H1 (cell line): Measurements from ENCODE around the gene OSBP2. TPM values are rescaled to one million over a fixed set of nuclear protein-coding genes. Genes with fewer than 3 reads are reported as not detected.
A peak's percentile ranks its signal among the peaks of the same experiment; 100 is the strongest.

Experiments used
- CTCF ChIA-PET: fragments of 300-600 bp; sonication (Branson Sonifier 250); formaldehyde crosslinking; loops from one replicate; lab custom pipeline; 2021; ENCODE audit not compliant: partially characterized antibody; lab: Charles Lee
- POLR2A ChIA-PET: fragments of 300-600 bp; sonication (Branson Sonifier 250); formaldehyde crosslinking; loops from one replicate; lab custom pipeline; 2021; ENCODE audit warnings: inconsistent platforms; ENCODE audit not compliant: partially characterized antibody; lab: Charles Lee
- DNase-seq, 2 experiments: peaks; one replicate each; pipeline versions ENCODE4 v3.0.0 to v3.0.0-alpha.2; 2010 to 2022; ENCODE audit warnings: low spot score in 2 of 2, low read depth in 1 of 2, mixed read lengths in 1 of 2
- FAIRE-seq: peaks from 2 replicates; lab custom pipeline; 2011; peaks lifted over from hg19 to GRCh38; lab: Jason Lieb, UNC
- H2AFZ ChIP-seq: 2 replicates; pipeline ENCODE4 v1.8.1; 2012; ENCODE audit warnings: low read length, inconsistent platforms
- H2AK5ac ChIP-seq: 2 replicates; pipeline ENCODE4 v1.6.1; 2013; ENCODE audit warnings: low read depth, low read length
- H2BK120ac ChIP-seq: replicated peaks from 2 replicates; pipeline ENCODE3; 2013; ENCODE audit warnings: low read depth, low read length, inconsistent platforms
- H2BK12ac ChIP-seq: 2 replicates; pipeline ENCODE4 v1.6.1; 2013; ENCODE audit warnings: low read depth, low read length
- H2BK15ac ChIP-seq: 2 replicates; pipeline ENCODE4 v1.6.1; 2013; ENCODE audit warnings: low read length
- H2BK20ac ChIP-seq: 2 replicates; pipeline ENCODE4 v1.6.1; 2013; ENCODE audit warnings: low read length
- H2BK5ac ChIP-seq: 2 replicates; pipeline ENCODE4 v1.6.1; 2013; ENCODE audit warnings: low read depth, low read length
- H3K14ac ChIP-seq: 2 replicates; pipeline ENCODE4 v1.6.1; 2013; ENCODE audit warnings: inconsistent platforms; ENCODE audit not compliant: insufficient read length
- H3K18ac ChIP-seq: 2 replicates; pipeline ENCODE4 v1.6.1; 2013; ENCODE audit warnings: low read length; ENCODE audit errors: extremely low read depth
- H3K23ac ChIP-seq: 2 replicates; pipeline ENCODE4 v1.6.1; 2013; ENCODE audit warnings: inconsistent platforms; ENCODE audit not compliant: insufficient read length
- H3K23me2 ChIP-seq: 2 replicates; pipeline ENCODE4 v1.6.1; 2013; ENCODE audit warnings: low read depth, low read length
- H3K27ac ChIP-seq: 2 replicates; pipeline ENCODE4 v1.6.1; 2011; ENCODE audit warnings: low read depth, low read length, inconsistent platforms
- H3K27me3 ChIP-seq, 4 experiments: replicated peaks in 1 of 4; 1 replicate in 1 of 4; 2 replicates in 3 of 4; pipeline versions ENCODE4 v1.6.1 to v1.8.1; 2011 to 2013; ENCODE audit warnings: low read length in 3 of 4, mild to moderate bottlenecking in 3 of 4, inconsistent platforms in 2 of 4, mixed read lengths in 2 of 4, moderate library complexity in 1 of 4; ENCODE audit not compliant: control insufficient read depth in 3 of 4, insufficient read depth in 3 of 4; ENCODE audit errors: extremely low read depth in 1 of 4
- H3K36me3 ChIP-seq, 4 experiments: 2 replicates each; pipeline versions ENCODE4 v1.6.1 to v1.8.1; 2011 to 2013; ENCODE audit warnings: mild to moderate bottlenecking in 4 of 4, low read length in 3 of 4, moderate library complexity in 2 of 4, control low read depth in 1 of 4, inconsistent platforms in 1 of 4; ENCODE audit not compliant: insufficient read depth in 4 of 4, control insufficient read depth in 2 of 4
- H3K4ac ChIP-seq: replicated peaks from 2 replicates; pipeline ENCODE3; 2013; ENCODE audit warnings: low read length, low read depth, mixed read lengths, inconsistent platforms; ENCODE audit not compliant: insufficient read length
- H3K4me1 ChIP-seq, 4 experiments: replicated peaks in 1 of 4; 1 replicate in 1 of 4; 2 replicates in 3 of 4; pipeline versions ENCODE4 v1.6.1 to v1.8.1; 2011 to 2013; ENCODE audit warnings: low read length in 3 of 4, inconsistent platforms in 2 of 4, mixed read lengths in 1 of 4; ENCODE audit not compliant: insufficient read depth in 4 of 4, control insufficient read depth in 3 of 4
- H3K4me2 ChIP-seq, 2 experiments: 2 replicates each; pipeline versions ENCODE4 v1.6.1 to v1.8.1; 2011 to 2013; ENCODE audit warnings: low read depth in 2 of 2, low read length in 2 of 2, control low read depth in 1 of 2, inconsistent platforms in 1 of 2, mild to moderate bottlenecking in 1 of 2; ENCODE audit not compliant: insufficient read depth in 1 of 2
- H3K4me3 ChIP-seq, 4 experiments: fragments of 200-600, 300-600 bp in 1 of 4; sonication (generic), shearing (Covaris generic), sonication (Bioruptor Twin) in 1 of 4; 2 replicates each; pipeline versions ENCODE4 v1.5.1 to v1.8.1; 2011 to 2016; ENCODE audit warnings: low read length in 4 of 4, low read depth in 3 of 4, control low read depth in 2 of 4, inconsistent platforms in 2 of 4, mild to moderate bottlenecking in 2 of 4, mixed read lengths in 1 of 4, moderate library complexity in 1 of 4; ENCODE audit not compliant: insufficient read depth in 2 of 4; ENCODE audit errors: extremely low read depth in 1 of 4
- H3K56ac ChIP-seq: replicated peaks from 2 replicates; pipeline ENCODE3; 2013; ENCODE audit warnings: low read depth, mild to moderate bottlenecking, mixed read lengths, low read length, inconsistent platforms; ENCODE audit not compliant: insufficient read length
- H3K79me1 ChIP-seq: 2 replicates; pipeline ENCODE4 v1.6.1; 2013; ENCODE audit warnings: low read depth, low read length, control low read depth
- H3K79me2 ChIP-seq, 2 experiments: 2 replicates each; pipeline versions ENCODE4 v1.6.1 to v1.8.1; 2012 to 2013; ENCODE audit warnings: low read length in 2 of 2, mild to moderate bottlenecking in 2 of 2, inconsistent platforms in 1 of 2; ENCODE audit not compliant: insufficient read depth in 2 of 2, control insufficient read depth in 1 of 2
- H3K9ac ChIP-seq, 4 experiments: replicated peaks in 1 of 4; 1 replicate in 1 of 4; 2 replicates in 3 of 4; pipeline versions ENCODE4 v1.6.1 to v1.8.1; 2011 to 2013; ENCODE audit warnings: low read depth in 3 of 4, low read length in 3 of 4, control low read depth in 2 of 4, mild to moderate bottlenecking in 2 of 4, moderate library complexity in 2 of 4, inconsistent platforms in 1 of 4; ENCODE audit errors: extremely low read depth in 1 of 4
- H3K9me3 ChIP-seq, 2 experiments: 2 replicates each; pipeline versions ENCODE4 v1.6.1 to v1.8.1; 2012 to 2013; ENCODE audit warnings: mild to moderate bottlenecking in 2 of 2, moderate library complexity in 2 of 2, control low read depth in 1 of 2, inconsistent platforms in 1 of 2, low read depth in 1 of 2, low read length in 1 of 2, mixed read lengths in 1 of 2; ENCODE audit not compliant: insufficient read depth in 2 of 2
- H4K20me1 ChIP-seq, 2 experiments: replicated peaks in 1 of 2; 2 replicates each; pipeline versions ENCODE3 to v1.8.1; 2011 to 2013; ENCODE audit warnings: inconsistent platforms in 2 of 2, low read length in 2 of 2, mild to moderate bottlenecking in 1 of 2; ENCODE audit not compliant: insufficient read depth in 2 of 2, control insufficient read depth in 1 of 2
- H4K5ac ChIP-seq: 2 replicates; pipeline ENCODE4 v1.6.1; 2013; ENCODE audit warnings: low read length, low read depth, mixed read lengths, inconsistent platforms; ENCODE audit not compliant: insufficient read length
- H4K8ac ChIP-seq: 2 replicates; pipeline ENCODE4 v1.8.0; 2013; ENCODE audit warnings: mild to moderate bottlenecking, moderate library complexity, low read length, inconsistent platforms; ENCODE audit not compliant: insufficient read depth; ENCODE audit errors: extremely low read depth
- H4K91ac ChIP-seq: replicated peaks from 2 replicates; pipeline ENCODE3; 2013; ENCODE audit warnings: low read length, mixed read lengths, inconsistent platforms; ENCODE audit not compliant: insufficient read length
- EZH2 ChIP-seq: fragments of 200-600 bp; sonication (generic); IDR thresholded peaks from 2 replicates; pipeline ENCODE4 v1.7.1; 2012; ENCODE audit warnings: low read depth, mild to moderate bottlenecking, moderate library complexity, low read length, inconsistent platforms; ENCODE audit not compliant: severe bottlenecking
- JUND ChIP-seq: IDR thresholded peaks from 2 replicates; pipeline ENCODE4 v1.6.1; 2011; ENCODE audit warnings: mild to moderate bottlenecking, improper control_type of control experiment, low read length
- NANOG ChIP-seq: IDR thresholded peaks from 2 replicates; pipeline ENCODE4 v1.6.1; 2011; ENCODE audit warnings: low read length, low read depth, mild to moderate bottlenecking, inconsistent platforms; ENCODE audit not compliant: insufficient read depth, poor library complexity, severe bottlenecking
- SIN3A ChIP-seq, 2 experiments: IDR thresholded peaks in 1 of 2; conservative IDR thresholded peaks in 1 of 2; 2 replicates each; pipeline ENCODE4 v1.6.1; 2011 to 2012; ENCODE audit warnings: low read length in 2 of 2, improper control_type of control experiment in 1 of 2, low read depth in 1 of 2, mild to moderate bottlenecking in 1 of 2
- WGBS, 2 experiments: shearing (Covaris generic) in 1 of 2; methylation state at CpG; one replicate each; pipeline versions ENCODE4 v1.1.6 to v1.1.7; 2013 to 2015; ENCODE audit warnings: low lambda C conversion rate in 2 of 2, mixed read lengths in 2 of 2, inconsistent platforms in 1 of 2, low coverage in 1 of 2, missing lambda C conversion rate in 1 of 2; ENCODE audit not compliant: insufficient replicate concordance in 2 of 2, insufficient coverage in 1 of 2, insufficient read length in 1 of 2; ENCODE audit errors: extremely low coverage in 1 of 2, missing lambda C conversion rate in 1 of 2; 5-methylcytosine and 5-hydroxymethylcytosine counted together
- polyA plus RNA-seq, 7 experiments: library from polyadenylated mRNA; depleted of rRNA in 3 of 7; stranded (reverse) in 5 of 7; unstranded in 2 of 7; fragments of >200 nt in 5 of 7; fragments of 200-250 nt in 2 of 7; gene quantifications; 1 replicate in 5 of 7; 2 replicates in 1 of 7; 4 replicates in 1 of 7; pipeline versions ENCODE4 v1.2.1 to v1.2.3, GENCODE V29; 2011 to 2013; ENCODE audit warnings: missing spikeins in 2 of 7, mixed read lengths in 2 of 7
- total RNA-seq: library from RNA; stranded (reverse); fragmentation: NEBNext Ultra II Directional; extraction: Animal tissue kit (Norgen Biotek cat#: 25700); gene quantifications from 2 replicates; pipeline ENCODE4 v1.2.1, GENCODE V29; 2021

The OSBP2 gene
- total and polyA plus RNA-seq, 2 of the 8 experiments (the other 6 are each of a cell fraction or from before 2014, with no cell fraction given) = 3.4 to 3.7 TPM

DNA sequence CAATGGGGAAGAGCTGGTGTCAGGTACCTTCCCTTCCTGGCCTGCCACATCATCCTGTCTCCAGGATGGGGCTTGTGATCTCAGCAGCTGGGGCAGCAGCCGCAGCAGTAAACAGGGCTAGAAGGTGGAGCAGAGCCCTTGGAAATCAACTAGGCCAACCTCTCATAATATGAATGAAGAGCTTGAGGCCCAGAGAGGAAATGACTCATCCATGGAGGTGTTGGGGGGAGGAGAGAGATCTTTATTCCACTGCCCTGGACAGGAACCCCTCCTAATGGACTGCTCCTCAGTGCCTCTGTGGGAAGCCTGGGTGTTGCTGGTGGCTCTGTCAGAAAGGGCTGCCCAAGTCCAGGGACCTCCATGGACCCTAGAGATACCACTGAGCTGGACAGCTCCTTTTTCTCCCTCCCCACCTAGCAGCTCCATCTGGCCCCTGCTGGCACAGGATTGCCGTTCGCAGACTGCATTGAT, 111.8 kb downstream of the OSBP2 start:
- H3K23ac ChIP-seq = no peak overlapping the region
- H3K27me3 ChIP-seq = peaks cover 2 to 28% (median 19%) of the 10 kb centered on the region in 4 experiments
- H2BK120ac ChIP-seq = no peak overlapping the region
- H4K8ac ChIP-seq = no peak overlapping the region
- no peak overlapping the region for H3K27ac ChIP-seq
- no peak overlapping the region for H3K4me3 ChIP-seq
- no peak overlapping the region for H3K14ac ChIP-seq
- no peak overlapping the region for H2BK15ac ChIP-seq
- no peak for FAIRE-seq
- H3K4me2 ChIP-seq = no peak overlapping the region
- H2AK5ac ChIP-seq = no peak overlapping the region
- peak in 1 of 2 experiments; percentile 52 for DNase-seq
- H3K23me2 ChIP-seq = peaks cover 9% of the 10 kb centered on the region; the same call in 1 of the 2 replicates
- CTCF ChIA-PET = interaction anchor here (0.6 to 1.7 kb wide), 15 partner anchors 9 to 276 kb away, joined by 3 to 9 read pairs (median 3); partner anchors contain the start of gene TCN2
- no peak overlapping the region for H2BK20ac ChIP-seq
- no peaks in the 10 kb centered on the region for H3K36me3 ChIP-seq
- POLR2A ChIA-PET = interaction anchor here (0.8 to 1.6 kb wide), 2 partner anchors 23 to 162 kb away, joined by 3 to 5 read pairs; no protein-coding TSS in a partner anchor
- H3K79me1 ChIP-seq = no peaks in the 10 kb centered on the region
- no peak overlapping the region for H2BK12ac ChIP-seq
- no peak overlapping the region for H3K18ac ChIP-seq
- H4K91ac ChIP-seq = no peak overlapping the region
- H4K5ac ChIP-seq = no peak overlapping the region
- TF ChIP-seq NANOG = no peak
- no peak for TF ChIP-seq EZH2
- TF ChIP-seq JUND = peak; percentile 86
- TF ChIP-seq SIN3A (conservative IDR thresholded peaks at IDR 0.05 in 1 of 2, IDR thresholded peaks at IDR 0.05 in 1 of 2; ENCODE audit: low read depth in 1 of 2, low read length in 2 of 2) = peak; percentile 74; a peak in 3 of 4 replicates
- H3K4ac ChIP-seq = no peak overlapping the region
- H2AFZ ChIP-seq = no peak overlapping the region
- H3K9ac ChIP-seq = no peak overlapping the region
- H4K20me1 ChIP-seq = peaks cover 2 to 12% of the 10 kb centered on the region in 2 experiments
- peaks cover 4 to 23% (median 13%) of the 10 kb centered on the region in 4 experiments; a peak in 6 of 7 replicates for H3K4me1 ChIP-seq
- H3K56ac ChIP-seq = no peak overlapping the region
- H3K9me3 ChIP-seq = no peaks in the 10 kb centered on the region
- 79% methylated on average over 3 of the region's 3 CpGs; no CpG with 5 or more reads in 1 of the 2 experiments for WGBS, 2 experiments
- no peaks in the 10 kb centered on the region for H3K79me2 ChIP-seq
- H2BK5ac ChIP-seq = no peak overlapping the region
